Superior temporal gyrus (tissue), 1 donor: Measurements from ENCODE around the gene ARID1A.
A peak's percentile ranks its signal among the peaks of the same experiment; 100 is the strongest.

Source experiments
- DNase-seq: peaks from one replicate; pipeline ENCODE4 v3.0.0-alpha.2; 2016; ENCODE audit errors: extremely low spot score

Gene ARID1A

DNA sequence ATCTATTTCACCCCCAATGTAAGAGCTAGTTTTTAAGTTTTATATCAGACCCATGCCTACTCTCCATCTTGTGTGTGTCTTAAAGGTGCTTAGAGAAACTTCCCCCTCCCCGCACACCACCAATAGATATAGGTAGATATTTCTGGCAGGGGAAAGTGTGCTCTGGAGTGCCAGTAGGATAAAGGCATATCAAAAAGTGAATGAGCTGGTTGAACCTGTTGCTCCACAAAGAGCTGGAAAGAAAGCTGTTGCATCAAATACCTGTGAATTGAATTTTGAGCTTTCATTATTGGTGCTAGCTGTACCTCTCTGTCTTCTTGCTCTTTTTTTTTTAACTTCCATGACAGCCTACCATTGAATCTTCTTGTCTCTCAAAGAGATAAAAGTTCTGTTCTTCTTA, 32.8 kb downstream of the ARID1A start:
- no peak for DNase-seq

- DNase-seq: no peak
Observed at GRCh38 chr1:26729633-26730032, 33.8 kb downstream of the ARID1A start.

DNA sequence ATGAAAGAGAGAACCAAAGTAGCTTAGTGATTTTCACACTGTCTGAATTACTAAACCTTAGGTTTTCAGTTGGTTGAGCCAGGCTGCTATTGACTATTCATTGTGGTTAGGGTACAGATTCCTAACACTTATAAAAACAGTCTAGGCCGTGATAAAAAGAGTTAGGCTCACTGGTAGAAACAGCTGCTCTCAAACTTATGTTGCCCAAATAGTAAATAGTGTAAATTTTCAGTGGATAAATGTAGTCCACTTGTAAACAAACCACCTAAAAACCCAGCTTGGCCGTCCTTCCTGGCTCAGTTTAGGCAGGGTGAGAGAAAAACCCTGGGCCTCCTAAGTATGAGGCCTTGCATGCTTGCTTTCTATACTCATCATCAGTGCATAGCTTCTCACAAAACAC, 34.9 kb downstream of the ARID1A start:
- DNase-seq: no peak

GRCh38 chr1:26731233-26731902, 35.6 kb downstream of the ARID1A start:
- DNase-seq: no peak

- DNase-seq: no peak
Observed at GRCh38 chr1:26733392-26733791, 37.6 kb downstream of the ARID1A start.

GRCh38 chr1:26733982-26734381, 38.2 kb downstream of the ARID1A start:
- no peak for DNase-seq

GRCh38 chr1:26734501-26735058, 38.8 kb downstream of the ARID1A start:
- peak; percentile 31 for DNase-seq

DNA sequence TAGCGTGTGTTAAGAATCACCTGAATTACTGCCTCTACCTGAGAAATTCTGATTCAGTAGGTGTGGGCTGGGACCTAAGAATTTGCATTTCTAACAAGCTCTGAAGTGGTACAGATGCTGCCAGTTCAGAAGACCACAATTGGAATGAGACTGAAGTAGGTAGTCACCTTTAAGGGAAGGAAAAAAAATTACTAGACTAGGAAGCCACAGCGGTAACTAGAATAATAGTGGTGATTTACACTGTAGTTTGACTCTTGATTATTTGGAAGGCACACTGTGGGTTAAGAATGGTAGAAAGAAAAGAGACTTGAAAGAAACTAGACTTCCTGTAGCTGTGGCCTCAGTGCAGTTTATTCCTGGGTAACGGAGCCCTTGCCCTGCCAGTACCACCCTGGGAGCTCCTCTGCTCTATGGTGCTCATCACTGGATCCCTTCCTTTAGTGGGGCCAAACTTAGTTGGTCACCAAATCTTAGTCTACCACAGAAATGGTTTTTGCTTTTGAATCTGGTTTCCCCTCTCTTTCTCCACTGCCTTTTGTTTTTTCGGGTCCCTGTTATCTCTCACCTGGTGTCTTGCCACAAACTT, 43.6 kb downstream of the ARID1A start:
- DNase-seq: no peak

GRCh38 chr1:26740023-26740634, 44.3 kb downstream of the ARID1A start:
- DNase-seq: no peak

DNA sequence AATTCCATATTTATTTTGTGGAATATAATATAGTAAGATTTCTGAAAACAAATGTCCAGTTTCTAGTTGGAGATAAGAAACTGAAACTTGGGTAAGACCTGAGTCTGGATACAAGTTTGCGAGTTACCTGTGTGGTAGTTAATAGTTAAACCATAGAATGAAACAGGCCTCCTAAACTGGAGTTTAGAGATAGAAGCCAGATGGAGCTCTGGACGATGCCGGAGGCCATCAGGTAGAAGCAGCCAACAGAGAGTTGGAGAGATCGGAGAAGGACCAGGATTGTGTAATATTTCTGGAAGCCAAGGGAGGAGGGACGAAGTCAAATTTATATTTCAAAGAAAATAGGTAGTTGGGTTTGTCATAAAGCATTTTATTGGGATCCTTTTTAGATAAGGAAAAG, 45.1 kb downstream of the ARID1A start:
- DNase-seq: no peak

DNA sequence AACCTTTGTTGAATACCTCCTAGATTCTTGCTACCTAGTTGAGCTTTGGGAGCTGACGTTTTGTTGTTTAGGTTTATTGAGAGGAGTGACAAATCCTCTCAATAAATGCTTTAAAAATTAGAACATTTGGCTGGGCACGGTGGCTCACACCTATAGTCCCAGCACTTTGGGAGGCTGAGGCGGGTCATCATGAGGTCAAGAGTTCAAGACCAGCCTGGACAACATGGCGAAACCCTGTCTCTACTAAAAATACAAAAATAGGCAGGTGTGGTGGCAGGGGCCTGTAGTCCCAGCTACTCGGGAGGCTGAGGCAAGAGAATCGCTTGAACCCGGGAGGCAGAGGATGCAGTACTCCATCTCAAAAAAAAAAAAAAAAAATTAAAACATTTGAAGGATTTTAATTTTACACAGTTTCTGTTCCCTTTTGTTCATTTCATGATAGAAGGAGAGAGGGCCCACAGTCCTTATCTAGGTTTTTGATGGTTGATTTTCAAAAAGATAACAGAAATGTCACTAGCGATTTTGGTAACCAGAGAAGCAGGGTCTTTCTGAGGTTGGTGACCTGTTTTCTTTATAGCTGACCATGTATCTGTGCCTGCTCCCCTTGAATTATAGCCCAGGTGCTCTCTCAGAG, 47.7 kb downstream of the ARID1A start:
- no peak for DNase-seq

GRCh38 chr1:26744075-26744959, 48.5 kb downstream of the ARID1A start:
- DNase-seq: peak; percentile 76

- DNase-seq: no peak
Observed at GRCh38 chr1:26745191-26745590, 49.4 kb downstream of the ARID1A start.

DNA sequence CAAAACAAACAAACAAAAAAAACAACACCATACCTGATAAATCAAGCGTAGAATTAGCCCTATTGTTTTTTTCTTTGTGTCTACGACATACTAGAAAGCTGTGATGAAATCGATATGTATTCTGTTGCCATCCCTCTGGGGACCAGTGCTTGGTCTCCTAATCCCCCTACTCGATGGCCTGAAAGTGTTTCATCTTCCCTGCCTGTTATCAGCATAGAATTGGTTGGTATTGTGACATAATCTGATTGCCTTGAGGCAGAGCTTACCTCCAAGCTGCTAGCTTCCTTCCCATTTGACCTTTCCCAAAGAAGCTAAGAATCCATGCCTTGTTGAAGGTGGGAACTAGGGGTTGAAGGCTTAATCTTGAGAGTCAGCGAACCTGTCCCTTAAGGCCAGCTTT, 51.2 kb downstream of the ARID1A start:
- no peak for DNase-seq

DNA sequence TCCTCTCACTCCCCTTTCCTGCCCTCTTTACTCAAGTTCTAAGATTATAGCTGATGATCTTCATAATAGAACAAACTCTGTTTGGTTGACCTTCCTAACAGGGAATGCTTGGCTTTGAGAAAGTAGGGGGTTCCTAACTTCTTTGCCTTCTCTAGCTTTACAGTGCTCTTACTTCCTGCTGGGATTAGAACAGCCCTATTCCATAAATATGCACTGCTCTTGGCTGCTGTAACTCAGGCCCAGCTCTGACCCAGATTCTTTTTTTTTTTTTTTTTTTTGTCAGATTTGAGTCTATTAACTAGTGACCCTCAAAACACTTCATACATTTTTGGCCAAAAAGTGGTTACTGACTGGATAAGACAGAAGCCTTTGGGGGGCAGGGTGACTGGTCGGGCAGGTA, 52.5 kb downstream of the ARID1A start:
- no peak for DNase-seq

GRCh38 chr1:26749458-26749857, 53.6 kb downstream of the ARID1A start:
- no peak for DNase-seq

DNA sequence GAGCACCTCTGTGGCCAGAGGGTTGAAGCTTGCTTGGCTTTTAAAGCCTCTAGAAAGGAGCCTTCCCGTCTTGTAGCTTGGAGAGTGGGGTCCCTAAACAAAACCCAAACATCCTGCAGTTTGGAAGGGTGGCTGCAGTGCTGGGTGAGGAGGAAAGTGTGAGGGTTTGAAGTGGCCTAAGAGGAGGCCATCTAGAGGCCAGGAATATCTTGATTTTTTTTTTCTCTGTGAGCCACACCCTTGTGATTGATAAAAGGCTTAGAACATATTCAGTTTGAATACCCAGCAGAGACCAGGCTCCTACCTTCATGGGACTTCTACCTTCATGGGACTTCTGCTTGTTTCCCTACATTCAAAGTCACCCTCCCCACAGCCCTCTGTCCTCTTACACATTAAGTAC, 54.6 kb downstream of the ARID1A start:
- DNase-seq: no peak

DNA sequence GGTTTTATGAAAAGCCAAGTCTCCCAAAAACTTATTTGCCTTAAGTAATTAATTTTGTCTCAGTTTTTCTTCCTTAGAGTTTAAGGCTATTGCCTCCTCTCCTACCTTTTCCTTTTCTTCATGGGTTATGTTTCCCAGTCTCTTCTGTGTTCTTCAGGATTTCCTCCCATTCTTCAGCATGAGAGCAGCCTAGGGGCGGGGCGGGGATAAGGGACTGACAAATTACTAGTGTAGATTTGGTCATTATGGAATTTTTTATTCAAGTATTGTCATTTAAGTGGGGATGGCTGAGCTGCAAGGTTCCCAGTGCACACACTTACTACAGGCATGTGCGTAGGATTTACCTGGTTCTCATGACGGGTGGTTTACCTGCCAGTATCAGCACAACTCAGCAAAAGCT, 56.7 kb downstream of the ARID1A start:
- no peak for DNase-seq

GRCh38 chr1:26754086-26754874, 58.5 kb downstream of the ARID1A start:
- DNase-seq: no peak

- DNase-seq: no peak
Observed at GRCh38 chr1:26758358-26758757, 62.5 kb downstream of the ARID1A start.

DNA sequence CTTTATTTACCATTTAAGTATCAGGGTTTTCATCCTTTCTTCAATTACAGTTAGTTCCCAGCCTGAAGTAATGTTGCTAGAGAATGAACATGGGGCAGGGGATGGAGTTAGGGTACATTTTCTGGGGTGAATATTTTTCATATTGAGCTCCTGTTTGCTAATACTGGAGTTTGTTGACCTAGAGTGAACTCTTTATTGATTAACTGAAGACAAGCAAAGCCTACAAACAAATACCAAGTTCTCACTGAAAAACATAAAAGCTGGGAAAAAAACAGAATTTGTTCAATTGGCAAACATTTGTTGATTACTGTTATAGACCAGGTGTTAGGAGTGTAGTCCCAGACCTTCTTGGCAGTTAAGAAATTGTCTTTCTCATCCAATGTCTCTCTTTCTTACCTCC, 63.7 kb downstream of the ARID1A start:
- no peak for DNase-seq
